HepG2 (cell line): ENCODE results near the gene TRIM9. TPM values are rescaled to one million over a fixed set of nuclear protein-coding genes. Genes with fewer than 3 reads are reported as not detected.

Experiments
- ADNP ChIP-seq: sonication (generic); formaldehyde crosslinking; IDR thresholded peaks from 2 replicates; pipeline ENCODE4 v1.4.0; 2020; ENCODE audit warnings: missing genetic modification reagents
- CENPT ChIP-seq: sonication (generic); formaldehyde crosslinking; IDR thresholded peaks from 2 replicates; pipeline ENCODE4 v1.8.0; 2022; ENCODE audit warnings: low read depth, mild to moderate bottlenecking, moderate library complexity, missing genetic modification reagents
- CENPX ChIP-seq: sonication (generic); formaldehyde crosslinking; IDR thresholded peaks from 2 replicates; pipeline ENCODE4 v1.9.0; 2021; ENCODE audit warnings: mild to moderate bottlenecking, missing genetic modification reagents, moderate library complexity
- FOXC1 ChIP-seq: sonication (generic); formaldehyde crosslinking; IDR thresholded peaks from 2 replicates; pipeline ENCODE4 v1.8.0; 2022; ENCODE audit warnings: mild to moderate bottlenecking, missing genetic modification reagents, borderline replicate concordance
- GABPA ChIP-seq, 2 experiments: IDR thresholded peaks; 2 replicates each; pipeline ENCODE4 v1.6.1; 2011 to 2016; ENCODE audit warnings: low read depth in 2 of 2, low read length in 1 of 2, missing biosample characterization in 1 of 2, missing genetic modification characterization in 1 of 2
- GTF2F1 ChIP-seq: fragments of 150-350 bp; IDR thresholded peaks from 2 replicates; pipeline ENCODE4 v1.6.1; 2014; ENCODE audit warnings: low read length
- GTF3A ChIP-seq: sonication (generic); formaldehyde crosslinking; conservative IDR thresholded peaks from 2 replicates; pipeline ENCODE4 v1.4.0; 2020; ENCODE audit warnings: mild to moderate bottlenecking, missing genetic modification reagents
- HNRNPLL ChIP-seq: fragments of 200-400 bp; formaldehyde crosslinking; IDR thresholded peaks from 2 replicates; pipeline ENCODE4 v1.6.1; 2017; ENCODE audit warnings: mild to moderate bottlenecking, low read depth, low read length; ENCODE audit not compliant: poor library complexity, severe bottlenecking
- HOXA3 ChIP-seq: sonication (generic); formaldehyde crosslinking; IDR thresholded peaks from 2 replicates; pipeline ENCODE4 v1.5.0; 2020; ENCODE audit warnings: missing genetic modification reagents
- JUND ChIP-seq: sonication (generic); formaldehyde crosslinking; IDR thresholded peaks from 2 replicates; pipeline ENCODE4 v1.8.0; 2022; ENCODE audit warnings: mild to moderate bottlenecking, missing genetic modification reagents
- KAT8 ChIP-seq: IDR thresholded peaks from 2 replicates; pipeline ENCODE4 v1.6.1; 2016; ENCODE audit warnings: missing genetic modification reagents, missing compliant biosample characterization
- NRL ChIP-seq: sonication (generic); formaldehyde crosslinking; IDR thresholded peaks from 2 replicates; pipeline ENCODE4 v1.5.0; 2020; ENCODE audit warnings: missing genetic modification reagents, mild to moderate bottlenecking, moderate library complexity, borderline replicate concordance
- PAF1 ChIP-seq: IDR thresholded peaks from 2 replicates; pipeline ENCODE4 v1.6.1; 2016; ENCODE audit warnings: missing genetic modification reagents, missing compliant biosample characterization
- RAD21 ChIP-seq: fragments of 450-650 bp; formaldehyde crosslinking; IDR thresholded peaks from 2 replicates; pipeline ENCODE4 v1.5.0; 2020; ENCODE audit warnings: mild to moderate bottlenecking
- RELA ChIP-seq: sonication (generic); formaldehyde crosslinking; IDR thresholded peaks from 2 replicates; pipeline ENCODE4 v1.4.0; 2020; ENCODE audit warnings: missing genetic modification reagents
- SMYD3 ChIP-seq: sonication (generic); formaldehyde crosslinking; IDR thresholded peaks from 2 replicates; pipeline ENCODE4 v1.8.1; 2023; ENCODE audit warnings: mild to moderate bottlenecking, missing genetic modification reagents
- TAF1 ChIP-seq: sonication (generic); formaldehyde crosslinking; IDR thresholded peaks from 2 replicates; pipeline ENCODE4 v1.4.0; 2020; ENCODE audit warnings: missing genetic modification reagents
- ZBTB44 ChIP-seq: sonication (generic); formaldehyde crosslinking; IDR thresholded peaks from 2 replicates; pipeline ENCODE4 v1.4.0; 2020; ENCODE audit warnings: missing genetic modification reagents
- ZC3H4 ChIP-seq: sonication (generic); formaldehyde crosslinking; IDR thresholded peaks from 2 replicates; pipeline ENCODE4 v1.4.0; 2020; ENCODE audit warnings: missing genetic modification reagents, borderline replicate concordance
- ZNF136 ChIP-seq: sonication (generic); formaldehyde crosslinking; IDR thresholded peaks from 2 replicates; pipeline ENCODE4 v1.8.1; 2022; ENCODE audit warnings: low read depth, mild to moderate bottlenecking, moderate library complexity, missing genetic modification reagents
- ZNF326 ChIP-seq: sonication (generic); formaldehyde crosslinking; IDR thresholded peaks from 2 replicates; pipeline ENCODE4 v1.4.0; 2020; ENCODE audit warnings: missing genetic modification reagents, borderline replicate concordance
- ZNF512B ChIP-seq: sonication (generic); formaldehyde crosslinking; IDR thresholded peaks from 2 replicates; pipeline ENCODE4 v1.5.1; 2020; ENCODE audit warnings: missing genetic modification reagents, mild to moderate bottlenecking, borderline replicate concordance
- ZNF724P ChIP-seq: sonication (generic); formaldehyde crosslinking; IDR thresholded peaks from 2 replicates; pipeline ENCODE4 v1.8.0; 2022; ENCODE audit warnings: missing genetic modification reagents, borderline replicate concordance
- ZNF776 ChIP-seq: sonication (generic); formaldehyde crosslinking; IDR thresholded peaks from 2 replicates; pipeline ENCODE4 v1.4.0; 2020; ENCODE audit warnings: mild to moderate bottlenecking, missing genetic modification reagents
- polyA plus RNA-seq, 8 experiments: library from polyadenylated mRNA; depleted of rRNA in 3 of 8; stranded (reverse) in 7 of 8; unstranded in 1 of 8; fragments of >200 nt; fragmentation: Illumina TruSeq in 4 of 8; extraction: Trizol in 4 of 8; gene quantifications; 2 replicates each; pipeline versions ENCODE4 v1.2.1 to v1.2.3, GENCODE V29; 2011 to 2016; ENCODE audit warnings: low read depth in 4 of 8, missing spikeins in 1 of 8, mixed read lengths in 1 of 8; ENCODE audit not compliant: insufficient read depth in 1 of 8
- total RNA-seq, 5 experiments: library from RNA; depleted of rRNA; stranded (reverse); fragments of >200 nt; fragmentation: Illumina TruSeq; extraction: Trizol; gene quantifications; 2 replicates each; pipeline ENCODE4 v1.2.3, GENCODE V29; 2016; ENCODE audit warnings: low read depth in 1 of 5
- TF ChIP-seq, protein P1 (sequence below): IDR thresholded peaks from 2 replicates; pipeline ENCODE4 v1.6.1; 2016; ENCODE audit warnings: mild to moderate bottlenecking

The TRIM9 gene
- total and polyA plus RNA-seq, 2 of the 13 experiments (the other 11 are each of a cell fraction or from before 2014, with no cell fraction given), result 0.04 to 0.07 TPM

GRCh38 chr14:51094901-51095853 lies at the start of gene TRIM9 (continued):
- peak; percentile 73; the same call in 1 of the 2 replicates for TF ChIP-seq ZBTB44 (CRISPR knock-in tag)
- 0 out of 2 replicates have a peak, but pooled peaks have one; percentile 9 for TF ChIP-seq TAF1
- TF ChIP-seq ZNF326 (CRISPR knock-in tag), result no peak
- no peak for TF ChIP-seq CENPT (CRISPR knock-in tag)
- no peak for TF ChIP-seq JUND
- peak; percentile 48; the same call in 1 of the 2 replicates for TF ChIP-seq NRL (CRISPR knock-in tag)
- TF ChIP-seq KAT8 (CRISPR knock-in tag), result no peak
- TF ChIP-seq SMYD3 (CRISPR knock-in tag), result no peak
- TF ChIP-seq ZNF724P (CRISPR knock-in tag), result peak; percentile 78; the same call in 1 of the 2 replicates
- TF ChIP-seq FOXC1 (CRISPR knock-in tag), result peak; percentile 63; the same call in 1 of the 2 replicates
- TF ChIP-seq, protein P1, sequence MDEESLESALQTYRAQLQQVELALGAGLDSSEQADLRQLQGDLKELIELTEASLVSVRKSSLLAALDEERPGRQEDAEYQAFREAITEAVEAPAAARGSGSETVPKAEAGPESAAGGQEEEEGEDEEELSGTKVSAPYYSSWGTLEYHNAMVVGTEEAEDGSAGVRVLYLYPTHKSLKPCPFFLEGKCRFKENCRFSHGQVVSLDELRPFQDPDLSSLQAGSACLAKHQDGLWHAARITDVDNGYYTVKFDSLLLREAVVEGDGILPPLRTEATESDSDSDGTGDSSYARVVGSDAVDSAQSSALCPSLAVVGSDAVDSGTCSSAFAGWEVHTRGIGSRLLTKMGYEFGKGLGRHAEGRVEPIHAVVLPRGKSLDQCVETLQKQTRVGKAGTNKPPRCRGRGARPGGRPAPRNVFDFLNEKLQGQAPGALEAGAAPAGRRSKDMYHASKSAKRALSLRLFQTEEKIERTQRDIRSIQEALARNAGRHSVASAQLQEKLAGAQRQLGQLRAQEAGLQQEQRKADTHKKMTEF (CRISPR knock-in tag), result no peak
- TF ChIP-seq RAD21 (CRISPR knock-in tag), result 0 out of 2 replicates have a peak, but pooled peaks have one; percentile 28
- no peak for TF ChIP-seq PAF1
- TF ChIP-seq ADNP, result no peak
- TF ChIP-seq GTF2F1, result no peak
- TF ChIP-seq ZNF512B (CRISPR knock-in tag), result no peak
- no peak for TF ChIP-seq GABPA (IDR thresholded peaks at IDR 0.05; ENCODE audit: low read depth, low read length)
- TF ChIP-seq GABPA (CRISPR knock-in tag; IDR thresholded peaks at IDR 0.05; ENCODE audit: low read depth), result no peak
- TF ChIP-seq HOXA3 (CRISPR knock-in tag), result no peak
- TF ChIP-seq ZC3H4 (CRISPR knock-in tag), result no peak
- no peak for TF ChIP-seq GTF3A
- peak; percentile 16; the same call in 1 of the 2 replicates for TF ChIP-seq ZNF776 (CRISPR knock-in tag)
- no peak for TF ChIP-seq RELA (CRISPR knock-in tag)
- no peak for TF ChIP-seq ZNF136 (CRISPR knock-in tag)
- peak; percentile 89 for TF ChIP-seq HNRNPLL
- TF ChIP-seq CENPX (CRISPR knock-in tag), result no peak
